GM12878 (cell line): Measurements from ENCODE around the gene RERE. TPM values are rescaled to one million over a fixed set of nuclear protein-coding genes. Genes with fewer than 3 reads are reported as not detected.

ENCODE experiments used
- ATAC-seq: fragments of 200-7000 bp; cut with Tn5 transposase; 3 replicates; pipeline ENCODE4 v1.9.1; 2020; ENCODE audit warnings: mild to moderate bottlenecking, moderate library complexity
- BruUV-seq: library from RNA; stranded (reverse); fragments of 400-500 nt; replicated peaks from 2 replicates; lab custom pipeline; 2021; lab: Mats Ljungman, UMichigan
- CTCF ChIA-PET: fragments of 300-600 bp; sonication (Branson Sonifier 250); formaldehyde crosslinking; extraction: SDS; loops from one replicate; lab custom pipeline; 2021; ENCODE audit warnings: inconsistent platforms; lab: Yijun Ruan, JAX
- POLR2A ChIA-PET: fragments of 350-600 bp; formaldehyde crosslinking; extraction: SDS; loops from one replicate; lab custom pipeline; 2021; ENCODE audit warnings: inconsistent platforms; lab: Charles Lee
- RAD21 ChIA-PET: fragments of 300-600 bp; sonication (Branson Sonifier 250); formaldehyde crosslinking; loops from one replicate; lab custom pipeline; 2023; ENCODE audit warnings: antibody characterized with exemption; ENCODE audit not compliant: unreplicated experiment; lab: Charles Lee
- SMC1A ChIA-PET: fragments of 300-600 bp; sonication (Branson Sonifier 250); formaldehyde crosslinking; loops from one replicate; lab custom pipeline; 2023; ENCODE audit not compliant: unreplicated experiment, uncharacterized antibody; lab: Charles Lee
- DNase-seq: peaks from one replicate; pipeline ENCODE4 v3.0.0-alpha.2; 2011; ENCODE audit warnings: low read depth, low spot score
- FAIRE-seq: peaks from 3 replicates; lab custom pipeline; 2011; peaks lifted over from hg19 to GRCh38; lab: Jason Lieb, UNC
- H2AFZ ChIP-seq: 2 replicates; pipeline ENCODE4 v1.6.0; 2011; ENCODE audit warnings: low read depth, low read length, control low read depth; ENCODE audit not compliant: control insufficient read depth
- H3K27ac ChIP-seq: 2 replicates; pipeline ENCODE4 v1.5.1; 2011; ENCODE audit warnings: control low read depth; ENCODE audit not compliant: control insufficient read depth, insufficient read depth
- H3K27me3 ChIP-seq, 2 experiments: replicated peaks in 1 of 2; 2 replicates each; pipeline versions ENCODE4 v1.6.0 to v1.6.1; 2011; ENCODE audit warnings: low read length in 1 of 2; ENCODE audit not compliant: control insufficient read depth in 2 of 2, insufficient read depth in 2 of 2
- H3K36me3 ChIP-seq, 2 experiments: 2 replicates each; pipeline ENCODE4 v1.5.1; 2011; ENCODE audit warnings: low read length in 1 of 2; ENCODE audit not compliant: control insufficient read depth in 2 of 2, insufficient read depth in 2 of 2
- H3K4me1 ChIP-seq: 2 replicates; pipeline ENCODE4 v1.6.1; 2011; ENCODE audit warnings: mild to moderate bottlenecking, low read length, moderate library complexity, mixed read lengths; ENCODE audit not compliant: control insufficient read depth, insufficient read depth
- H3K4me2 ChIP-seq: 2 replicates; pipeline ENCODE4 v1.6.0; 2011; ENCODE audit warnings: control low read depth; ENCODE audit not compliant: control insufficient read depth, insufficient read depth
- H3K4me3 ChIP-seq: fragments of 200-600 bp; sonication (generic); 2 replicates; pipeline ENCODE4 v1.5.1; 2016
- H3K79me2 ChIP-seq: 2 replicates; pipeline ENCODE4 v1.6.0; 2011; ENCODE audit warnings: low read length; ENCODE audit not compliant: control insufficient read depth, insufficient read depth
- H3K9ac ChIP-seq: 2 replicates; pipeline ENCODE4 v1.8.0; 2011; ENCODE audit warnings: low read length, control low read depth, mixed read lengths; ENCODE audit not compliant: control insufficient read depth, insufficient read depth
- H3K9me3 ChIP-seq: replicated peaks from 3 replicates; pipeline ENCODE4 v1.5.1; 2011; ENCODE audit warnings: mild to moderate bottlenecking, low read length; ENCODE audit not compliant: control insufficient read depth, insufficient read depth
- H4K20me1 ChIP-seq: 2 replicates; pipeline ENCODE4 v1.6.0; 2011; ENCODE audit not compliant: control insufficient read depth, insufficient read depth
- CBX5 ChIP-seq: sonication (generic); IDR thresholded peaks from 2 replicates; pipeline ENCODE4 v1.6.1; 2016; ENCODE audit warnings: low read depth, moderate library complexity, mild to moderate bottlenecking, inconsistent platforms
- CHD1 ChIP-seq: IDR thresholded peaks from 2 replicates; pipeline ENCODE4 v1.6.1; 2012; ENCODE audit warnings: low read depth, low read length, improper control_type of control experiment
- CREM ChIP-seq: IDR thresholded peaks from 2 replicates; pipeline ENCODE4 v1.6.1; 2014; ENCODE audit warnings: antibody characterized with exemption, low read depth
- DPF2 ChIP-seq: fragments of 450-650 bp; IDR thresholded peaks from 2 replicates; pipeline ENCODE4 v1.6.1; 2017; ENCODE audit warnings: mild to moderate bottlenecking
- ESRRA ChIP-seq: IDR thresholded peaks from 2 replicates; pipeline ENCODE4 v1.6.1; 2012; ENCODE audit warnings: mild to moderate bottlenecking, low read length, improper control_type of control experiment
- MTA2 ChIP-seq: fragments of 450-650 bp; IDR thresholded peaks from 2 replicates; pipeline ENCODE4 v1.6.1; 2016; ENCODE audit warnings: low read depth, mild to moderate bottlenecking, moderate library complexity
- MXI1 ChIP-seq: fragments of 150-350 bp; IDR thresholded peaks from 2 replicates; pipeline ENCODE4 v1.6.1; 2011; ENCODE audit warnings: low read depth, mild to moderate bottlenecking, inconsistent platforms, low read length, improper control_type of control experiment
- MYC ChIP-seq: IDR thresholded peaks from 2 replicates; pipeline ENCODE4 v1.6.1; 2011; ENCODE audit warnings: mild to moderate bottlenecking, low read length, moderate library complexity, inconsistent platforms; ENCODE audit not compliant: insufficient read depth, insufficient replicate concordance, insufficient read length, severe bottlenecking
- NR2C1 ChIP-seq: fragments of 450-650 bp; IDR thresholded peaks from 2 replicates; pipeline ENCODE4 v1.6.1; 2017; ENCODE audit warnings: antibody characterized with exemption, mild to moderate bottlenecking, moderate library complexity
- RB1 ChIP-seq: fragments of 450-650 bp; formaldehyde crosslinking; IDR thresholded peaks from 2 replicates; pipeline ENCODE4 v1.6.1; 2017; ENCODE audit warnings: mild to moderate bottlenecking, borderline replicate concordance
- RBBP5 ChIP-seq: fragments of 200-600 bp; sonication (generic); conservative IDR thresholded peaks from 2 replicates; pipeline ENCODE4 v1.6.1; 2016
- SP1 ChIP-seq: IDR thresholded peaks from one replicate; pipeline ENCODE4 v1.6.1; 2011; ENCODE audit warnings: low read depth, low read length
- TCF3 ChIP-seq: IDR thresholded peaks from 2 replicates; pipeline ENCODE4 v1.6.1; 2012; ENCODE audit warnings: low read depth, mild to moderate bottlenecking, low read length, borderline replicate concordance; ENCODE audit not compliant: insufficient read depth
- ZBTB11 ChIP-seq: fragments of 450-650 bp; formaldehyde crosslinking; IDR thresholded peaks from 2 replicates; pipeline ENCODE4 v1.5.0; 2022; ENCODE audit warnings: mild to moderate bottlenecking, missing genetic modification characterization
- ZSCAN29 ChIP-seq: fragments of 450-650 bp; IDR thresholded peaks from 2 replicates; pipeline ENCODE4 v1.6.1; 2017; ENCODE audit warnings: mild to moderate bottlenecking, moderate library complexity
- WGBS: methylation state at CpG from one replicate; pipeline ENCODE4 v1.1.6; 2016; ENCODE audit warnings: low lambda C conversion rate; ENCODE audit not compliant: insufficient replicate concordance, insufficient coverage; ENCODE audit errors: missing lambda C conversion rate; 5-methylcytosine and 5-hydroxymethylcytosine counted together
- in situ Hi-C: fragments of 300-500 bp; cut with MboI; formaldehyde crosslinking; loops from 9 replicates; pipeline ENCODE4 v1.14.3; 2018; ENCODE audit warnings: mixed read lengths
- intact Hi-C: fragments of 100-400 bp; cut with micrococcal nuclease; formaldehyde crosslinking; loops from one replicate; pipeline ENCODE4 v1.14.2; 2022; ENCODE audit not compliant: unreplicated experiment
- polyA plus RNA-seq, 11 experiments: library from polyadenylated mRNA; depleted of rRNA in 4 of 11; unstranded in 6 of 11; stranded (reverse) in 5 of 11; fragments of >200 nt; fragmentation: Nextera tagmentation in 4 of 11; fragmentation: Illumina TruSeq in 1 of 11; extraction: Ambion mirVana in 4 of 11; extraction: Trizol in 1 of 11; gene quantifications; 1 replicate in 1 of 11; 2 replicates in 10 of 11; pipeline versions ENCODE4 v1.2.1 to v1.2.3, GENCODE V29; 2011 to 2016; ENCODE audit warnings: inconsistent platforms in 2 of 11, missing spikeins in 2 of 11, low read depth in 1 of 11
- total RNA-seq, 4 experiments: library from RNA; depleted of rRNA in 3 of 4; stranded (reverse); fragments of >200 nt in 3 of 4; fragmentation: Illumina TruSeq in 1 of 4; extraction: Trizol in 1 of 4; gene quantifications; 2 replicates each; pipeline versions ENCODE4 v1.2.1 to v1.2.3, GENCODE V29; 2013 to 2021
- TF ChIP-seq, protein P1 (sequence below): IDR thresholded peaks from 2 replicates; pipeline ENCODE4 v1.6.1; 2012; ENCODE audit warnings: low read depth, low read length, improper control_type of control experiment
- TF ChIP-seq, protein P2 (sequence below): fragments of 450-650 bp; IDR thresholded peaks from 2 replicates; pipeline ENCODE4 v1.6.1; 2017; ENCODE audit warnings: mild to moderate bottlenecking, moderate library complexity

The RERE gene
- total and polyA plus RNA-seq, 10 of the 15 experiments (the other 5 are each of a cell fraction or from before 2014, with no cell fraction given) = 5.2 to 60.5 (median 20.2) TPM

DNA sequence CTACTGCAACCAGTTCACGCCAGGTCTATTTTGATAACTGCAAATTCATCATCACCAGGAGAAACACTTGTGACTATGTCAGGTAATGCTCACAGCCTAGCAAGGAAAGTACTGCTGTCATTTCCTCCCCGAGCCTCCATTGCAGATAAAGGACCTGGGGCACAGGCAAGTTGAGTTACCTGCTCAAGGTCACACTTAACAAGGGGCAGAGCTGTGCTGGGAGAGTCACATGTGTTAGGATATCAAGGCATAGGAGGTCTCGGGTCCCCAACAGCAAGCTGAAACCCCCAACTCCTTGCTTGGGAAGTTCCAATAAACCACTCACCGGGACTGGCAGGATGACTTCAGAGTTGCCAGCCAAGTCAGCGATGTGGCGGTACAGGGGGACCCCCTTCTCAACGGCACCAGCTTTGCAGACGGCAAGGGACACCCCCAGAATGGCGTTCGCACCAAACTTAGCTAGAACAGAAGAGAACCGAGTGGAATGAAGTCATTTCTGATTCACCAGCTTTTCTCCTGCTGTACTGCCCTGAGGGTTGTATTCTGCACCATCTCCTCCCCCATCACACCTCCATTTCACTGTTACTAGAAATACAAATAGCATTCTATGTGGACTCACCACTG is 49.5 kb upstream of the RERE start:
- intact Hi-C loops = no loop called here
- Histone ChIP-seq H3K9me3 (no peaks in the 10 kb centered on the region), H3K4me2 (no peak overlapping the region), H2AFZ (no peak overlapping the region), H3K9ac (no peak overlapping the region), H3K36me3 (peaks cover 77 to 78% of the 10 kb centered on the region in 2 experiments), H3K79me2 (peaks cover 53% of the 10 kb centered on the region), H3K27ac (no peak overlapping the region), H3K4me1 (peaks cover 12% of the 10 kb centered on the region), H4K20me1 (peaks cover 47% of the 10 kb centered on the region), H3K27me3 (no peaks in the 10 kb centered on the region), H3K4me3 (no peak overlapping the region)
- no peak for ATAC-seq
- ChIA-PET POLR2A (interaction anchor here (1.1 to 2.3 kb wide), 2 partner anchors 11 to 106 kb away, joined by 3 to 9 read pairs; partner anchors contain the start of gene ENO1), RAD21 (interaction anchor here (0.9 to 1.1 kb wide), 2 partner anchors 54 to 138 kb away, joined by 3 read pairs; no protein-coding TSS in a partner anchor), CTCF (interaction anchor here (1.6 to 2.2 kb wide), 3 partner anchors 8 to 138 kb away, joined by 6 to 8 read pairs (median 7); no protein-coding TSS in a partner anchor), SMC1A (interaction anchor here (0.6 to 1.2 kb wide), 2 partner anchors 51 to 53 kb away, joined by 3 read pairs; no protein-coding TSS in a partner anchor)
- in situ Hi-C loops = no loop called here
- no TSS peak for BruUV-seq
- 15% methylated on average over 11 of the region's 11 CpGs for WGBS
- DNase-seq = no peak
- FAIRE-seq = no peak
- TF ChIP-seq MYC (no peak), TCF3 (no peak), CHD1 (no peak), ZBTB11 (no peak), ESRRA (no peak), MXI1 (no peak), DPF2 (no peak), SP1 (no peak), RBBP5 (no peak), MTA2 (no peak), NR2C1 (no peak), CBX5 (no peak), RB1 (no peak), ZSCAN29 (no peak), CREM (no peak)
- TF ChIP-seq, protein P1, sequence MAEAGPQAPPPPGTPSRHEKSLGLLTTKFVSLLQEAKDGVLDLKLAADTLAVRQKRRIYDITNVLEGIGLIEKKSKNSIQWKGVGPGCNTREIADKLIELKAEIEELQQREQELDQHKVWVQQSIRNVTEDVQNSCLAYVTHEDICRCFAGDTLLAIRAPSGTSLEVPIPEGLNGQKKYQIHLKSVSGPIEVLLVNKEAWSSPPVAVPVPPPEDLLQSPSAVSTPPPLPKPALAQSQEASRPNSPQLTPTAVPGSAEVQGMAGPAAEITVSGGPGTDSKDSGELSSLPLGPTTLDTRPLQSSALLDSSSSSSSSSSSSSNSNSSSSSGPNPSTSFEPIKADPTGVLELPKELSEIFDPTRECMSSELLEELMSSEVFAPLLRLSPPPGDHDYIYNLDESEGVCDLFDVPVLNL = no peak
- TF ChIP-seq, protein P2, sequence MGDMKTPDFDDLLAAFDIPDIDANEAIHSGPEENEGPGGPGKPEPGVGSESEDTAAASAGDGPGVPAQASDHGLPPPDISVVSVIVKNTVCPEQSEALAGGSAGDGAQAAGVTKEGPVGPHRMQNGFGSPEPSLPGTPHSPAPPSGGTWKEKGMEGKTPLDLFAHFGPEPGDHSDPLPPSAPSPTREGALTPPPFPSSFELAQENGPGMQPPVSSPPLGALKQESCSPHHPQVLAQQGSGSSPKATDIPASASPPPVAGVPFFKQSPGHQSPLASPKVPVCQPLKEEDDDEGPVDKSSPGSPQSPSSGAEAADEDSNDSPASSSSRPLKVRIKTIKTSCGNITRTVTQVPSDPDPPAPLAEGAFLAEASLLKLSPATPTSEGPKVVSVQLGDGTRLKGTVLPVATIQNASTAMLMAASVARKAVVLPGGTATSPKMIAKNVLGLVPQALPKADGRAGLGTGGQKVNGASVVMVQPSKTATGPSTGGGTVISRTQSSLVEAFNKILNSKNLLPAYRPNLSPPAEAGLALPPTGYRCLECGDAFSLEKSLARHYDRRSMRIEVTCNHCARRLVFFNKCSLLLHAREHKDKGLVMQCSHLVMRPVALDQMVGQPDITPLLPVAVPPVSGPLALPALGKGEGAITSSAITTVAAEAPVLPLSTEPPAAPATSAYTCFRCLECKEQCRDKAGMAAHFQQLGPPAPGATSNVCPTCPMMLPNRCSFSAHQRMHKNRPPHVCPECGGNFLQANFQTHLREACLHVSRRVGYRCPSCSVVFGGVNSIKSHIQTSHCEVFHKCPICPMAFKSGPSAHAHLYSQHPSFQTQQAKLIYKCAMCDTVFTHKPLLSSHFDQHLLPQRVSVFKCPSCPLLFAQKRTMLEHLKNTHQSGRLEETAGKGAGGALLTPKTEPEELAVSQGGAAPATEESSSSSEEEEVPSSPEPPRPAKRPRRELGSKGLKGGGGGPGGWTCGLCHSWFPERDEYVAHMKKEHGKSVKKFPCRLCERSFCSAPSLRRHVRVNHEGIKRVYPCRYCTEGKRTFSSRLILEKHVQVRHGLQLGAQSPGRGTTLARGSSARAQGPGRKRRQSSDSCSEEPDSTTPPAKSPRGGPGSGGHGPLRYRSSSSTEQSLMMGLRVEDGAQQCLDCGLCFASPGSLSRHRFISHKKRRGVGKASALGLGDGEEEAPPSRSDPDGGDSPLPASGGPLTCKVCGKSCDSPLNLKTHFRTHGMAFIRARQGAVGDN = no peak
